ENCODE data around the gene QSOX2. TPM values are rescaled to one million over a fixed set of nuclear protein-coding genes. Genes with fewer than 3 reads are reported as not detected.

The QSOX2 gene
- total RNA-seq, 1 donor from 2014 or later: 16.8 TPM

GRCh38 chr9:136230365-136230764 lies 15.2 kb downstream of the QSOX2 start:
- H3K4me1 Mint-ChIP-seq: no peaks in the 10 kb centered on the region

GRCh38 chr9:136229096-136230065 lies 16.2 kb downstream of the QSOX2 start:
- no peak for TF ChIP-seq CTCF (IDR thresholded peaks at IDR 0.05; ENCODE audit: unreplicated experiment)
- no peak overlapping the region for H3K27ac Mint-ChIP-seq
- H3K4me1 Mint-ChIP-seq: no peaks in the 10 kb centered on the region
- H3K9me3 Mint-ChIP-seq: no peaks in the 10 kb centered on the region
- DNase-seq (ENCODE audit: low spot score in 2 of 2, unreplicated experiment in 2 of 2): no peak
- H3K4me3 Mint-ChIP-seq: no peak overlapping the region
- no peaks in the 10 kb centered on the region for H3K27me3 Mint-ChIP-seq (ENCODE audit: low read depth)
- H3K36me3 Mint-ChIP-seq: no peaks in the 10 kb centered on the region

More at GRCh38 chr9:136230365-136230764, 15.2 kb downstream of the QSOX2 start:
- Mint-ChIP-seq H3K9me3 (no peaks in the 10 kb centered on the region), H3K4me3 (no peak overlapping the region), H3K27ac (no peak overlapping the region), H3K27me3 (ENCODE audit: low read depth) (no peaks in the 10 kb centered on the region), H3K36me3 (peaks cover 5% of the 10 kb centered on the region)
- DNase-seq (ENCODE audit: low spot score in 2 of 2, unreplicated experiment in 2 of 2): no peak
- TF ChIP-seq CTCF (IDR thresholded peaks at IDR 0.05; ENCODE audit: unreplicated experiment): no peak

- Mint-ChIP-seq H3K27ac (no peak overlapping the region), H3K9me3 (no peaks in the 10 kb centered on the region), H3K4me3 (no peak overlapping the region), H3K27me3 (ENCODE audit: low read depth) (no peaks in the 10 kb centered on the region), H3K36me3 (peaks cover 2% of the 10 kb centered on the region), H3K4me1 (no peaks in the 10 kb centered on the region)
- TF ChIP-seq CTCF (IDR thresholded peaks at IDR 0.05; ENCODE audit: unreplicated experiment): no peak
- no peak for DNase-seq (ENCODE audit: low spot score in 2 of 2, unreplicated experiment in 2 of 2)
Measured at GRCh38 chr9:136228107-136228875, 17.3 kb downstream of the QSOX2 start.

- DNase-seq (ENCODE audit: low spot score in 2 of 2, unreplicated experiment in 2 of 2): no peak
- Mint-ChIP-seq H3K9me3 (no peaks in the 10 kb centered on the region), H3K36me3 (peaks cover 3% of the 10 kb centered on the region), H3K4me3 (no peak overlapping the region), H3K27me3 (ENCODE audit: low read depth) (no peaks in the 10 kb centered on the region), H3K4me1 (no peaks in the 10 kb centered on the region), H3K27ac (no peak overlapping the region)
- no peak for TF ChIP-seq CTCF (IDR thresholded peaks at IDR 0.05; ENCODE audit: unreplicated experiment)
Measured at GRCh38 chr9:136226680-136227407, 18.8 kb downstream of the QSOX2 start.

Data from mesothelial cell of epicardium (in vitro differentiated cells).